Mucosa of descending colon (tissue), 3 donors: Measurements from ENCODE around the gene SIL1. TPM values are rescaled to one million over a fixed set of nuclear protein-coding genes. Genes with fewer than 3 reads are reported as not detected.

ENCODE experiments used
- ATAC-seq: fragments of 200-7000 bp; cut with Tn5 transposase; one replicate; pipeline ENCODE4 v1.9.1; 2020; ENCODE audit warnings: mild to moderate bottlenecking, moderate library complexity
- DNase-seq, 3 donors: peaks; one replicate each; pipeline ENCODE4 v3.0.0-alpha.2; 2020
- H3K36me3 ChIP-seq: fragments of 200-600 bp; one replicate; pipeline ENCODE4 v1.8.0; 2021; ENCODE audit warnings: low read depth, mild to moderate bottlenecking
- H3K4me1 ChIP-seq: fragments of 200-600 bp; one replicate; pipeline ENCODE4 v1.8.0; 2021; ENCODE audit warnings: low read depth, mild to moderate bottlenecking
- H3K4me3 ChIP-seq: fragments of 200-600 bp; one replicate; pipeline ENCODE4 v1.8.0; 2021; ENCODE audit warnings: mild to moderate bottlenecking
- H3K9me3 ChIP-seq: fragments of 200-600 bp; one replicate; pipeline ENCODE4 v1.8.0; 2021; ENCODE audit warnings: mild to moderate bottlenecking
- intact Hi-C, 2 donors: fragments of 100-400 bp; cut with DNase I in 1 of 2; cut with micrococcal nuclease in 1 of 2; formaldehyde crosslinking; loops; one replicate each; pipeline versions ENCODE4 v1.11.0 to v1.11.1; 2022; cut with DNase I, micrococcal nuclease
- long read RNA-seq, 2 donors: library from polyadenylated mRNA; unstranded; transcript quantifications; one replicate each; pipeline ENCODE4 v2.0.0, GENCODE V29; 2019 to 2021
- total RNA-seq, 3 donors: library from RNA; stranded (reverse); fragmentation: NEBNext Ultra II Directional in 2 of 3; extraction: Animal tissue kit (Norgen Biotek cat#: 25700) in 2 of 3; gene quantifications; one replicate each; pipeline versions ENCODE4 v1.2.1 to v1.2.4, GENCODE V29; 2021 to 2023
- TF ChIP-seq, protein P1 (sequence below): fragments of 200-600 bp; IDR thresholded peaks from one replicate; pipeline ENCODE4 v1.8.0; 2022; ENCODE audit warnings: antibody characterized with exemption, mild to moderate bottlenecking
- donor health status: DM: no; HTN: no; CAD: no; lungs with moderate emphysema.
- donor health status: DM: no; HTN: no; CAD: no.
- donor health status: DM: no; HTN: yes; CAD: no.

Gene SIL1
- total RNA-seq, result 10 to 100 TPM; 35.2 to 35.8 (median 35.6) TPM
- long read RNA-seq, donor 1, transcript SIL1-202 (10 exons, 1,923 nt), result major isoform, 44 of 58 reads
- long read RNA-seq, donor 1, partial matches to known transcripts, result 6 of 58 reads
- long read RNA-seq, donor 1, other reads (novel, unspliced or antisense), result 8 of 58 reads
- long read RNA-seq, donor 2, transcript SIL1-202 (10 exons, 1,923 nt), result major isoform, 49 of 60 reads
- long read RNA-seq, donor 2, partial matches to known transcripts, result 3 of 60 reads
- long read RNA-seq, donor 2, other reads (novel, unspliced or antisense), result 7 of 60 reads

- Histone ChIP-seq H3K36me3 (no peaks in the 10 kb centered on the region), H3K4me3 (peak within 1 kb of the TSS; percentile 46), H3K4me1 (no peaks in the 10 kb centered on the region), H3K9me3 (no peaks in the 10 kb centered on the region)
- ATAC-seq, result peak; percentile 99
- DNase-seq, result peak; percentile 98 to 99 (median 99)
- TF ChIP-seq, protein P1, sequence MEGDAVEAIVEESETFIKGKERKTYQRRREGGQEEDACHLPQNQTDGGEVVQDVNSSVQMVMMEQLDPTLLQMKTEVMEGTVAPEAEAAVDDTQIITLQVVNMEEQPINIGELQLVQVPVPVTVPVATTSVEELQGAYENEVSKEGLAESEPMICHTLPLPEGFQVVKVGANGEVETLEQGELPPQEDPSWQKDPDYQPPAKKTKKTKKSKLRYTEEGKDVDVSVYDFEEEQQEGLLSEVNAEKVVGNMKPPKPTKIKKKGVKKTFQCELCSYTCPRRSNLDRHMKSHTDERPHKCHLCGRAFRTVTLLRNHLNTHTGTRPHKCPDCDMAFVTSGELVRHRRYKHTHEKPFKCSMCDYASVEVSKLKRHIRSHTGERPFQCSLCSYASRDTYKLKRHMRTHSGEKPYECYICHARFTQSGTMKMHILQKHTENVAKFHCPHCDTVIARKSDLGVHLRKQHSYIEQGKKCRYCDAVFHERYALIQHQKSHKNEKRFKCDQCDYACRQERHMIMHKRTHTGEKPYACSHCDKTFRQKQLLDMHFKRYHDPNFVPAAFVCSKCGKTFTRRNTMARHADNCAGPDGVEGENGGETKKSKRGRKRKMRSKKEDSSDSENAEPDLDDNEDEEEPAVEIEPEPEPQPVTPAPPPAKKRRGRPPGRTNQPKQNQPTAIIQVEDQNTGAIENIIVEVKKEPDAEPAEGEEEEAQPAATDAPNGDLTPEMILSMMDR, result no peak
- intact Hi-C loops, result no loop called here
Measured at GRCh38 chr5:139197710-139198669, at the start of gene SIL1. Gene SIL1, minus strand, starts transcription at chr5:139198368. Its CDS starts 70,525 bp downstream, at chr5:139127843.

- H3K9me3 ChIP-seq, result no peaks in the 10 kb centered on the region
- peak; percentile 26 for ATAC-seq
- H3K4me3 ChIP-seq, result no peak overlapping the region
- TF ChIP-seq, protein P1, result no peak
- no peaks in the 10 kb centered on the region for H3K36me3 ChIP-seq
- H3K4me1 ChIP-seq, result no peaks in the 10 kb centered on the region
- intact Hi-C loops, result no loop called here
- DNase-seq, result no peak
Measured at GRCh38 chr5:139246394-139246793, 48.2 kb upstream of the SIL1 start.

DNA sequence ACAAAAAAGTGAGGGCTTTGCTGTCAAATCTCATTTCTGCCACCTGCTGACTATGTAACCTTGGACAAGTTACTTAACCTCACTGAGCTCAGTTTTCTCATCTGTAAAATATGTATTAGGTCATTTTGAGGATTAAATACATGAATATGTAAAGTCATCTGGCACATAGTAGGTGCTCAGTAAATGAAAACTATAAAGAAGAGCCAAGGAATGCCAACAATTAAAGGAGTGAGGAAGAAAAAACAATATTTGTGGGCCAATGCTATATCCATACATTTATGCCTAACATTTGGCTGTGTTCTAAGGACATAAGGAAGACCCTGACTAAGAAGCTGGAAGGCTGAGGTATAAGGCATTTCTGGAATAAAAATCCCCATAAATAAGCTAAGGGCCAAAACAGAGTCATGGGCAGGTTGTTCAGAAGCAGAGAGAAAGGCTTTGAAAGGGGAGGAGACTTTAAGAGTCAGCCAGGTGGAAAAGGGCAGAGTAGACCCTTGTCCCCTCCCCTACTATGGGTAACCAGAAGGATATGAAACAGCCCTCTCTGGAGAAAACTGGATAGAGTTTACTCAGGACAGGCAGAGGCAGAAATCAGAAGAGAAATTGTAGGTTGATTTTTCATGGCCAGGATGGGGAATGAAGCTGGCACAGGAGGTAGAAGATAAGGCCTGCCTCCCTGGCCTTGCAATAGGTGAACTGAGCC is 47.6 kb upstream of the SIL1 start:
- DNase-seq (no peak), ATAC-seq (no peak)
- H3K9me3 ChIP-seq, result no peaks in the 10 kb centered on the region

GRCh38 chr5:139243425-139243970 is 45.3 kb upstream of the SIL1 start:
- TF ChIP-seq, protein P1, result no peak
- Histone ChIP-seq H3K9me3 (no peaks in the 10 kb centered on the region), H3K4me3 (no peak overlapping the region), H3K36me3 (no peaks in the 10 kb centered on the region), H3K4me1 (no peaks in the 10 kb centered on the region)
- DNase-seq, result no peak
- no peak for ATAC-seq
- intact Hi-C loops, result no loop called here

More for the DNA sequence above, 47.6 kb upstream of the SIL1 start:
- no peak overlapping the region for H3K4me3 ChIP-seq
- intact Hi-C loops, result no loop called here
- H3K4me1 ChIP-seq, result no peaks in the 10 kb centered on the region
- no peaks in the 10 kb centered on the region for H3K36me3 ChIP-seq
- TF ChIP-seq, protein P1, result no peak

DNA sequence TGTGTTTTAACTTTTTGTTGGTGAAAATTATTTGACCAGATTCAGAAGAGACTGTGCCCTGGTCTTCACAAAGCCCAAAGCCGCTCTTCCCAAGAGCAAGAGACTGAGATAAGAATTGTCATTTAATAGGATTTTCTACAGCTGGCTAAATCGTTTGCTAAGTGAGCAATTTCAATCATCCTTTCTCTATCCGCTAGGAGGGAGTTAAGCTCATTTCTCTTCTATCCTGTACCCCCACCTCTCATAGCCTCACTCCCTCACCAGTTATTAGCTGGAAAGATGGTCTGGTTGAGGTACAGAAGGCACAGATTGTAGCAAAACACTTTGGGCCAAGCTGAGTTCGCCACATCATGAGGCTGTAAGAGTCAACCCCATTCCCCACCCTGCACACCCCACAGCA is 43.0 kb upstream of the SIL1 start:
- TF ChIP-seq, protein P1, result no peak
- intact Hi-C loops, result no loop called here

More for the DNA sequence above, 43.0 kb upstream of the SIL1 start:
- Histone ChIP-seq H3K36me3 (no peaks in the 10 kb centered on the region), H3K4me1 (no peaks in the 10 kb centered on the region), H3K9me3 (no peaks in the 10 kb centered on the region), H3K4me3 (no peak overlapping the region)
- ATAC-seq (no peak), DNase-seq (no peak)
